Measurements from ENCODE around the gene WDR81. TPM values are rescaled to one million over a fixed set of nuclear protein-coding genes. Genes with fewer than 3 reads are reported as not detected.
"Not testable (repeated sequence)": the region's sequence is repeated elsewhere in the genome, so short reads cannot be mapped to it uniquely, and the experiment has no call there.

Gene WDR81
- total and polyA plus RNA-seq, 2 donors (not counting 1 experiment from before 2014, with no cell fraction given), result 52.7 to 102 TPM

DNA sequence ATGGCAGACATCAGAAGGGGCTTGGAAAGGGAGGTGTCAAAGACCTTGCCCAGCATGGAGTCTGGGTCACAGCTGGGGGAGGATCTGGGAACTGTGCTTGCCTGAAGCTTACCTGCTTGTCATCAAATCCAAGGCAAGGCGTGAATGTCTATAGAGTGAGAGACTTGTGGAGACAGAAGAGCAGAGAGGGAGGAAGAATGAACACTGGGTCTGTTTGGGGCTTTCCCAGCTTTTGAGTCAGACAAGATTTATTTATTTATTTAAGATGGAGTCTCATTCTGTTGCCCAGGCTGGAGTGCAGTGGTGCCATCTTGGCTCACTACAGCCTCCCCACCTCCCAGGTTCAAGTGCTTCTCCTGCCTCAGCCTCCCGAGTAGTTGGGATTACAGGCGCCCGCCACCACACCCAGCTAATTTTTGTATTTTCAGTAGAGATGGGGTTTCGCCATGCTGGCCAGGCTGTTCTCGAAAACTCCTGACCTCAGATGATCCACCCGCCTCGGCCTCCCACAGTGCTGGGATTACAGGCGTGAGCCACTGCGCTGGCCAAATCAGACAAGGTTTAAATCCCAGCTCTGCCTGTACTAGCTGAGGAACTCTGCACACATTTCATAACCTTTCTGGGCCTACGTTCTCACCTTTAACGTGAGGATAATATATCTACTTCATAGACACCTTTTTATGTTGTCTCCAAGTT is 48.6 kb downstream of the WDR81 start:
- ChIA-PET CTCF (interaction anchor here (1.3 to 6.2 kb wide), 6 partner anchors 9 to 56 kb away, joined by 4 to 71 read pairs (median 8); partner anchors contain the start of gene WDR81), POLR2A (interaction anchor here (0.5 to 5.3 kb wide), 7 partner anchors 9 to 499 kb away, joined by 3 to 48 read pairs (median 4); partner anchors contain the start of gene WDR81)
- H3K27me3 ChIP-seq (replicated peaks in 1 of 4; ENCODE audit: control extremely low read depth in 1 of 4, control insufficient read depth in 3 of 4, insufficient read depth in 4 of 4, low read length in 3 of 4); DNase-seq; ATAC-seq (ENCODE audit: low read depth); H2AFZ ChIP-seq (ENCODE audit: insufficient read depth, low read depth, low read length, poor library complexity, severe bottlenecking); H3K36me3 ChIP-seq (replicated peaks in 1 of 2; ENCODE audit: control extremely low read depth in 1 of 2, control insufficient read depth in 1 of 2, extremely low read depth in 1 of 2, insufficient read depth in 2 of 2, low read length in 1 of 2); H3K9ac ChIP-seq (ENCODE audit: low read length); H3K4me2 ChIP-seq (replicated peaks; ENCODE audit: low read depth, low read length, poor library complexity, severe bottlenecking); H3K9me3 Mint-ChIP-seq (ENCODE audit: insufficient read depth); H4K20me1 ChIP-seq (ENCODE audit: control insufficient read depth, insufficient read depth, low read length, poor library complexity, severe bottlenecking); H3K4me3 ChIP-seq (ENCODE audit: control extremely low read depth in 1 of 5, extremely low read depth in 1 of 5, insufficient read depth in 1 of 5, low read depth in 2 of 5, low read length in 4 of 5); H3K79me2 ChIP-seq (ENCODE audit: control insufficient read depth, insufficient read depth, low read length); H3K27me3 Mint-ChIP-seq; intact Hi-C loops (cut with micrococcal nuclease): not testable (repeated sequence)
- Histone ChIP-seq H3K9me3 (ENCODE audit: control extremely low read depth in 1 of 3, control insufficient read depth in 2 of 3, insufficient read depth in 1 of 3, low read length in 2 of 3) (peaks cover 0 to 22% (median 0%) of the 10 kb centered on the region in 3 donors), H3K27ac (ENCODE audit: low read length in 2 of 2) (peak overlapping the region in 1 of 2 donors; percentile 33), H3K4me1 (ENCODE audit: control insufficient read depth in 2 of 2, insufficient read depth in 2 of 2, low read length in 2 of 2) (peaks cover 26 to 40% of the 10 kb centered on the region in 2 donors)
- Mint-ChIP-seq H3K4me3 (peak overlapping the region; percentile 57), H3K4me1 (peaks cover 29% of the 10 kb centered on the region), H3K27ac (peak overlapping the region; percentile 90)
- 97% methylated on average over 8 of the region's 12 CpGs for WGBS (ENCODE audit: insufficient coverage)

DNA sequence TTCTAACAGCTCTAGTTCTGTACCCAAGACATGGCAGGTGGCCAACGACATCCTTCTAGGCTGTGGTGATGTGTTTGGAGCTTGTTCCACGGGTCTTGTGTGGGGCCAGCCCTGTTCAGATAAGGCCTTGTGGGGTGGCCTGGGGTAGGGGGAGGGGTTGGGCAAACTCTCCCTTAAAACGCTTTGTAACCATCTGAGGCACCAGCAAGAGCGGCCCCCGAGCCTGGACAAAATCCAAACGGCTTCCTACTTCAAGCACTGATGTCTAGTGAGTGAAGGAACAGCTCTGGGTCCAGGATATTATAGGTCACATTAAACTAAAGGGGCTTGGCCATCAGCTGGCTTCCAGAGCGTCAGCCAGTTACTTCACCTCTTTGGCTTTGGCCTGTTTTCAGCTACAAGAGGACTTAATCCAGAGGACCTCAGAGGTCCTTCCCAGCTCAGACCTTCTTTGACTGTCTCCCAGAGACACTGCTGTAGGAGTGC is 49.2 kb downstream of the WDR81 start:
- H4K20me1 ChIP-seq (ENCODE audit: control insufficient read depth, insufficient read depth, low read length, poor library complexity, severe bottlenecking), result no peaks in the 10 kb centered on the region
- H3K36me3 ChIP-seq (replicated peaks in 1 of 2; ENCODE audit: control extremely low read depth in 1 of 2, control insufficient read depth in 1 of 2, extremely low read depth in 1 of 2, insufficient read depth in 2 of 2, low read length in 1 of 2), result peaks cover 0 to 15% of the 10 kb centered on the region in 2 experiments
- Mint-ChIP-seq H3K27ac (peak overlapping the region; percentile 90), H3K4me3 (no peak overlapping the region), H3K27me3 (no peaks in the 10 kb centered on the region), H3K9me3 (ENCODE audit: insufficient read depth) (no peaks in the 10 kb centered on the region), H3K4me1 (peaks cover 29% of the 10 kb centered on the region)
- DNase-seq (no peak), ATAC-seq (ENCODE audit: low read depth) (no peak)
- peaks cover 26 to 35% of the 10 kb centered on the region in 2 donors for H3K4me1 ChIP-seq (ENCODE audit: control insufficient read depth in 2 of 2, insufficient read depth in 2 of 2, low read length in 2 of 2)
- no peak overlapping the region for H3K4me2 ChIP-seq (replicated peaks; ENCODE audit: low read depth, low read length, poor library complexity, severe bottlenecking)
- TF ChIP-seq, protein P1, sequence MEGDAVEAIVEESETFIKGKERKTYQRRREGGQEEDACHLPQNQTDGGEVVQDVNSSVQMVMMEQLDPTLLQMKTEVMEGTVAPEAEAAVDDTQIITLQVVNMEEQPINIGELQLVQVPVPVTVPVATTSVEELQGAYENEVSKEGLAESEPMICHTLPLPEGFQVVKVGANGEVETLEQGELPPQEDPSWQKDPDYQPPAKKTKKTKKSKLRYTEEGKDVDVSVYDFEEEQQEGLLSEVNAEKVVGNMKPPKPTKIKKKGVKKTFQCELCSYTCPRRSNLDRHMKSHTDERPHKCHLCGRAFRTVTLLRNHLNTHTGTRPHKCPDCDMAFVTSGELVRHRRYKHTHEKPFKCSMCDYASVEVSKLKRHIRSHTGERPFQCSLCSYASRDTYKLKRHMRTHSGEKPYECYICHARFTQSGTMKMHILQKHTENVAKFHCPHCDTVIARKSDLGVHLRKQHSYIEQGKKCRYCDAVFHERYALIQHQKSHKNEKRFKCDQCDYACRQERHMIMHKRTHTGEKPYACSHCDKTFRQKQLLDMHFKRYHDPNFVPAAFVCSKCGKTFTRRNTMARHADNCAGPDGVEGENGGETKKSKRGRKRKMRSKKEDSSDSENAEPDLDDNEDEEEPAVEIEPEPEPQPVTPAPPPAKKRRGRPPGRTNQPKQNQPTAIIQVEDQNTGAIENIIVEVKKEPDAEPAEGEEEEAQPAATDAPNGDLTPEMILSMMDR (IDR thresholded peaks at IDR 0.05), result no peak
- TF ChIP-seq EZH2 (IDR thresholded peaks at IDR 0.05; ENCODE audit: borderline replicate concordance, insufficient read depth, low read depth, low read length, poor library complexity, severe bottlenecking), result no peak
- H2AFZ ChIP-seq (ENCODE audit: insufficient read depth, low read depth, low read length, poor library complexity, severe bottlenecking), result no peak overlapping the region
- peaks cover 0 to 18% (median 0%) of the 10 kb centered on the region in 3 donors for H3K9me3 ChIP-seq (ENCODE audit: control extremely low read depth in 1 of 3, control insufficient read depth in 2 of 3, insufficient read depth in 1 of 3, low read length in 2 of 3)
- ChIA-PET POLR2A (interaction anchor here (0.5 to 5.3 kb wide), 4 partner anchors 9 to 54 kb away, joined by 4 to 48 read pairs (median 4); partner anchors contain the start of gene WDR81), CTCF (interaction anchor here (1.3 to 6.2 kb wide), 6 partner anchors 9 to 57 kb away, joined by 4 to 71 read pairs (median 8); partner anchors contain the start of gene WDR81)
- WGBS (ENCODE audit: insufficient coverage), result 89% methylated on average over 4 of the region's 7 CpGs
- no peaks in the 10 kb centered on the region for H3K27me3 ChIP-seq (replicated peaks in 1 of 4; ENCODE audit: control extremely low read depth in 1 of 4, control insufficient read depth in 3 of 4, insufficient read depth in 4 of 4, low read length in 3 of 4)
- peak overlapping the region in 1 of 2 donors; percentile 14 for H3K27ac ChIP-seq (ENCODE audit: low read length in 2 of 2)
- H3K4me3 ChIP-seq (ENCODE audit: control extremely low read depth in 1 of 5, extremely low read depth in 1 of 5, insufficient read depth in 1 of 5, low read depth in 2 of 5, low read length in 4 of 5), result no peak overlapping the region
- intact Hi-C loops (cut with micrococcal nuclease), result no loop called here
- no peak overlapping the region for H3K9ac ChIP-seq (ENCODE audit: low read length)
- H3K79me2 ChIP-seq (ENCODE audit: control insufficient read depth, insufficient read depth, low read length), result no peaks in the 10 kb centered on the region
